Neural cell (in vitro differentiated cells): ENCODE data around the gene AMPD1. TPM values are rescaled to one million over a fixed set of nuclear protein-coding genes. Genes with fewer than 3 reads are reported as not detected.

Experiments
- H2AFZ ChIP-seq: fragments of 200-600, 300-800 bp; sonication (generic), shearing (Covaris generic); 2 replicates; pipeline ENCODE4 v1.6.0; 2014; ENCODE audit warnings: low read depth, mild to moderate bottlenecking, antibody characterized with exemption, low read length, moderate library complexity
- H3F3A ChIP-seq: fragments of 200-600 bp; shearing (Covaris generic); 2 replicates; pipeline ENCODE4 v1.6.1; 2016; ENCODE audit warnings: mild to moderate bottlenecking, moderate library complexity, mixed read lengths, antibody characterized with exemption, low read length; ENCODE audit not compliant: insufficient read depth, poor library complexity, severe bottlenecking
- H3K27ac ChIP-seq: fragments of 200-600, 300-800 bp; sonication (generic), shearing (Covaris generic); 2 replicates; pipeline ENCODE4 v1.5.1; 2014; ENCODE audit warnings: mild to moderate bottlenecking, low read length, moderate library complexity
- H3K27me3 ChIP-seq: fragments of 300-800, 200-600 bp; sonication (generic), shearing (Covaris generic); 2 replicates; pipeline ENCODE4 v1.6.0; 2014; ENCODE audit warnings: mild to moderate bottlenecking, low read depth, low read length, moderate library complexity; ENCODE audit not compliant: insufficient read depth
- H3K36me3 ChIP-seq: fragments of 300-800, 200-600 bp; sonication (generic), shearing (Covaris generic); 2 replicates; pipeline ENCODE4 v1.5.1; 2014; ENCODE audit warnings: mild to moderate bottlenecking, antibody characterized with exemption, low read length, moderate library complexity; ENCODE audit not compliant: insufficient read depth
- H3K4me2 ChIP-seq: fragments of 300-800, 200-600 bp; sonication (generic), shearing (Covaris generic); 2 replicates; pipeline ENCODE4 v1.6.0; 2014; ENCODE audit warnings: mild to moderate bottlenecking, low read length
- H3K4me3 ChIP-seq: fragments of 300-800, 200-600 bp; sonication (generic), shearing (Covaris generic); 2 replicates; pipeline ENCODE4 v1.5.1; 2014; ENCODE audit warnings: mild to moderate bottlenecking, low read length, moderate library complexity
- H3K79me2 ChIP-seq: fragments of 200-600 bp; shearing (Covaris generic); replicated peaks from 2 replicates; pipeline ENCODE4 v1.6.0; 2014; ENCODE audit warnings: mild to moderate bottlenecking, low read length, moderate library complexity; ENCODE audit not compliant: insufficient read depth
- H3K9ac ChIP-seq: fragments of 300-800, 200-600 bp; sonication (generic), shearing (Covaris generic); 2 replicates; pipeline ENCODE4 v1.6.1; 2016; ENCODE audit warnings: mild to moderate bottlenecking, low read length, mixed read lengths
- H3K9me2 ChIP-seq: fragments of 200-600 bp; shearing (Covaris generic); 2 replicates; pipeline ENCODE4 v1.6.1; 2016; ENCODE audit warnings: mild to moderate bottlenecking, low read length, mixed read lengths; ENCODE audit not compliant: insufficient read depth
- H3K9me3 ChIP-seq: fragments of 200-600, 300-800 bp; sonication (generic), shearing (Covaris generic); 2 replicates; pipeline ENCODE4 v1.6.1; 2016; ENCODE audit warnings: mild to moderate bottlenecking, mixed run types, low read length, moderate library complexity, mixed read lengths
- H4K20me1 ChIP-seq: fragments of 200-600 bp; shearing (Covaris generic); 2 replicates; pipeline ENCODE4 v1.6.1; 2016; ENCODE audit warnings: mild to moderate bottlenecking, mixed run types; ENCODE audit not compliant: insufficient read depth
- CTCF ChIP-seq: fragments of 450-650 bp; IDR thresholded peaks from 2 replicates; pipeline ENCODE4 v1.5.1; 2014; ENCODE audit warnings: antibody characterized with exemption, mild to moderate bottlenecking, moderate library complexity; ENCODE audit not compliant: poor library complexity, severe bottlenecking
- EP300 ChIP-seq: fragments of 450-650 bp; conservative IDR thresholded peaks from 2 replicates; pipeline ENCODE4 v1.6.1; 2014; ENCODE audit warnings: antibody characterized with exemption, mild to moderate bottlenecking, moderate library complexity; ENCODE audit not compliant: poor library complexity, severe bottlenecking
- EZH2 ChIP-seq: fragments of 200-600, 300-800 bp; shearing (Covaris generic), sonication (generic); IDR thresholded peaks from 2 replicates; pipeline ENCODE4 v1.6.1; 2014; ENCODE audit warnings: antibody characterized with exemption, low read length, borderline replicate concordance, mild to moderate bottlenecking; ENCODE audit not compliant: insufficient read depth, poor library complexity, severe bottlenecking
- MXI1 ChIP-seq: fragments of 450-650 bp; conservative IDR thresholded peaks from 2 replicates; pipeline ENCODE4 v1.6.1; 2014; ENCODE audit warnings: antibody characterized with exemption, mild to moderate bottlenecking; ENCODE audit not compliant: poor library complexity, severe bottlenecking
- POLR2AphosphoS5 ChIP-seq: IDR thresholded peaks from 2 replicates; pipeline ENCODE4 v1.6.1; 2012
- RAD21 ChIP-seq: fragments of 450-650 bp; conservative IDR thresholded peaks from 2 replicates; pipeline ENCODE4 v1.6.1; 2014; ENCODE audit warnings: antibody characterized with exemption, mild to moderate bottlenecking, moderate library complexity
- SMC3 ChIP-seq: fragments of 450-650 bp; conservative IDR thresholded peaks from 2 replicates; pipeline ENCODE4 v1.6.1; 2014; ENCODE audit warnings: antibody characterized with exemption, mild to moderate bottlenecking, moderate library complexity; ENCODE audit not compliant: poor library complexity
- TAF1 ChIP-seq: IDR thresholded peaks from 2 replicates; pipeline ENCODE4 v1.6.1; 2012; ENCODE audit warnings: low read depth
- polyA plus RNA-seq: library from polyadenylated mRNA; depleted of rRNA; stranded (reverse); fragments of >200 nt; gene quantifications from 2 replicates; pipeline ENCODE4 v1.2.3, GENCODE V29; 2014
- TF ChIP-seq, protein P1 (sequence below): IDR thresholded peaks from 2 replicates; pipeline ENCODE4 v1.6.1; 2012; ENCODE audit warnings: borderline replicate concordance

Gene AMPD1
- polyA plus RNA-seq, 1 donor from 2014 or later, result not detected

GRCh38 chr1:114740331-114740730 lies 45.0 kb upstream of the AMPD1 start:
- Histone ChIP-seq H3K27ac (no peak overlapping the region), H4K20me1 (peaks cover 5% of the 10 kb centered on the region), H3K9me3 (no peaks in the 10 kb centered on the region), H3K4me2 (no peak overlapping the region), H3K9ac (no peak overlapping the region), H2AFZ (no peak overlapping the region), H3F3A (no peaks in the 10 kb centered on the region), H3K27me3 (no peaks in the 10 kb centered on the region), H3K9me2 (no peaks in the 10 kb centered on the region), H3K79me2 (peaks cover 79% of the 10 kb centered on the region), H3K36me3 (peaks cover 9% of the 10 kb centered on the region), H3K4me3 (no peak overlapping the region)
- TF ChIP-seq RAD21 (no peak), EP300 (no peak), CTCF (no peak), EZH2 (no peak), POLR2AphosphoS5 (no peak), TAF1 (no peak), SMC3 (no peak), MXI1 (no peak)
- TF ChIP-seq, protein P1, sequence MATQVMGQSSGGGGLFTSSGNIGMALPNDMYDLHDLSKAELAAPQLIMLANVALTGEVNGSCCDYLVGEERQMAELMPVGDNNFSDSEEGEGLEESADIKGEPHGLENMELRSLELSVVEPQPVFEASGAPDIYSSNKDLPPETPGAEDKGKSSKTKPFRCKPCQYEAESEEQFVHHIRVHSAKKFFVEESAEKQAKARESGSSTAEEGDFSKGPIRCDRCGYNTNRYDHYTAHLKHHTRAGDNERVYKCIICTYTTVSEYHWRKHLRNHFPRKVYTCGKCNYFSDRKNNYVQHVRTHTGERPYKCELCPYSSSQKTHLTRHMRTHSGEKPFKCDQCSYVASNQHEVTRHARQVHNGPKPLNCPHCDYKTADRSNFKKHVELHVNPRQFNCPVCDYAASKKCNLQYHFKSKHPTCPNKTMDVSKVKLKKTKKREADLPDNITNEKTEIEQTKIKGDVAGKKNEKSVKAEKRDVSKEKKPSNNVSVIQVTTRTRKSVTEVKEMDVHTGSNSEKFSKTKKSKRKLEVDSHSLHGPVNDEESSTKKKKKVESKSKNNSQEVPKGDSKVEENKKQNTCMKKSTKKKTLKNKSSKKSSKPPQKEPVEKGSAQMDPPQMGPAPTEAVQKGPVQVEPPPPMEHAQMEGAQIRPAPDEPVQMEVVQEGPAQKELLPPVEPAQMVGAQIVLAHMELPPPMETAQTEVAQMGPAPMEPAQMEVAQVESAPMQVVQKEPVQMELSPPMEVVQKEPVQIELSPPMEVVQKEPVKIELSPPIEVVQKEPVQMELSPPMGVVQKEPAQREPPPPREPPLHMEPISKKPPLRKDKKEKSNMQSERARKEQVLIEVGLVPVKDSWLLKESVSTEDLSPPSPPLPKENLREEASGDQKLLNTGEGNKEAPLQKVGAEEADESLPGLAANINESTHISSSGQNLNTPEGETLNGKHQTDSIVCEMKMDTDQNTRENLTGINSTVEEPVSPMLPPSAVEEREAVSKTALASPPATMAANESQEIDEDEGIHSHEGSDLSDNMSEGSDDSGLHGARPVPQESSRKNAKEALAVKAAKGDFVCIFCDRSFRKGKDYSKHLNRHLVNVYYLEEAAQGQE, result no peak

- H3K4me2 ChIP-seq, result no peak overlapping the region
- H3K27ac ChIP-seq, result no peak overlapping the region
- H3K36me3 ChIP-seq, result peaks cover 15% of the 10 kb centered on the region
- H3K27me3 ChIP-seq, result no peaks in the 10 kb centered on the region
- H3K9me3 ChIP-seq, result no peaks in the 10 kb centered on the region
- H2AFZ ChIP-seq, result no peak overlapping the region
- H3F3A ChIP-seq, result no peaks in the 10 kb centered on the region
- peaks cover 11% of the 10 kb centered on the region for H4K20me1 ChIP-seq
- H3K9me2 ChIP-seq, result no peaks in the 10 kb centered on the region
- no peak overlapping the region for H3K4me3 ChIP-seq
- peaks cover 49% of the 10 kb centered on the region for H3K79me2 ChIP-seq
- no peak overlapping the region for H3K9ac ChIP-seq
- no peak for TF ChIP-seq POLR2AphosphoS5
- TF ChIP-seq EP300, result no peak
- TF ChIP-seq, protein P1, result no peak
- TF ChIP-seq RAD21, result no peak
- TF ChIP-seq EZH2, result no peak
- no peak for TF ChIP-seq MXI1
- TF ChIP-seq CTCF, result no peak
- TF ChIP-seq SMC3, result no peak
- TF ChIP-seq TAF1, result no peak
These were observed 42.0 kb upstream of the AMPD1 start for GRCh38 chr1:114737314-114737849.
